OCI-M2 (cell line): ENCODE results near the gene SLITRK2.

Experiments used
- DNase-seq: peaks from one replicate; lab custom pipeline; 2025; ENCODE audit not compliant: unreplicated experiment; lab: John Stamatoyannopoulos, UW

Gene SLITRK2, protein sequence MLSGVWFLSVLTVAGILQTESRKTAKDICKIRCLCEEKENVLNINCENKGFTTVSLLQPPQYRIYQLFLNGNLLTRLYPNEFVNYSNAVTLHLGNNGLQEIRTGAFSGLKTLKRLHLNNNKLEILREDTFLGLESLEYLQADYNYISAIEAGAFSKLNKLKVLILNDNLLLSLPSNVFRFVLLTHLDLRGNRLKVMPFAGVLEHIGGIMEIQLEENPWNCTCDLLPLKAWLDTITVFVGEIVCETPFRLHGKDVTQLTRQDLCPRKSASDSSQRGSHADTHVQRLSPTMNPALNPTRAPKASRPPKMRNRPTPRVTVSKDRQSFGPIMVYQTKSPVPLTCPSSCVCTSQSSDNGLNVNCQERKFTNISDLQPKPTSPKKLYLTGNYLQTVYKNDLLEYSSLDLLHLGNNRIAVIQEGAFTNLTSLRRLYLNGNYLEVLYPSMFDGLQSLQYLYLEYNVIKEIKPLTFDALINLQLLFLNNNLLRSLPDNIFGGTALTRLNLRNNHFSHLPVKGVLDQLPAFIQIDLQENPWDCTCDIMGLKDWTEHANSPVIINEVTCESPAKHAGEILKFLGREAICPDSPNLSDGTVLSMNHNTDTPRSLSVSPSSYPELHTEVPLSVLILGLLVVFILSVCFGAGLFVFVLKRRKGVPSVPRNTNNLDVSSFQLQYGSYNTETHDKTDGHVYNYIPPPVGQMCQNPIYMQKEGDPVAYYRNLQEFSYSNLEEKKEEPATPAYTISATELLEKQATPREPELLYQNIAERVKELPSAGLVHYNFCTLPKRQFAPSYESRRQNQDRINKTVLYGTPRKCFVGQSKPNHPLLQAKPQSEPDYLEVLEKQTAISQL

GRCh38 chrX:145817331-145818185 is at the start of gene SLITRK2:
Gene SLITRK2 (plus strand): TSS chrX:145817829. CDS start chrX:145822426, 4,597 bp downstream.
- DNase-seq: no peak

DNA sequence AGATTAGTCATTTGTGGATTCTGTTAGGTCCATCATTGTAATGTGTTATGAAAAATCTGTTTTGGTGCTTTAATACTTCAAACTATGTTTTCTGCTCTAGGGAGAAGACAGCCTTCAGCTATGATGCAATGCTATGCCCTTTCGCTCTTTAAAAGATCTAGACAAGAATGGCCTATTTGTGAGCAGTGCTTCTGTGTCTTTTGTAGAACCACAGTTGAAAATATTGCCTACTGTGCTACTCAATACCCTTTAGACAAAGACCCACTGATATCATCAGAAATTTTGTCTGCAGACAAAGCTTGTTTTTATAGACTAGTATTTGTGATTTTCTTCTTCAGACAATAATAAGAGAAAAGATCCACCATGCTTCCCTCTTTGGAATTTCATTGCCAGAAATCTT is 44.6 kb upstream of the SLITRK2 start:
- no peak for DNase-seq

- DNase-seq: no peak
Measured at GRCh38 chrX:145792281-145792680, 25.3 kb upstream of the SLITRK2 start.

GRCh38 chrX:145803508-145803907 is 14.1 kb upstream of the SLITRK2 start:
- no peak for DNase-seq

GRCh38 chrX:145813081-145813480 is 4.5 kb upstream of the SLITRK2 start:
- DNase-seq: no peak

DNA sequence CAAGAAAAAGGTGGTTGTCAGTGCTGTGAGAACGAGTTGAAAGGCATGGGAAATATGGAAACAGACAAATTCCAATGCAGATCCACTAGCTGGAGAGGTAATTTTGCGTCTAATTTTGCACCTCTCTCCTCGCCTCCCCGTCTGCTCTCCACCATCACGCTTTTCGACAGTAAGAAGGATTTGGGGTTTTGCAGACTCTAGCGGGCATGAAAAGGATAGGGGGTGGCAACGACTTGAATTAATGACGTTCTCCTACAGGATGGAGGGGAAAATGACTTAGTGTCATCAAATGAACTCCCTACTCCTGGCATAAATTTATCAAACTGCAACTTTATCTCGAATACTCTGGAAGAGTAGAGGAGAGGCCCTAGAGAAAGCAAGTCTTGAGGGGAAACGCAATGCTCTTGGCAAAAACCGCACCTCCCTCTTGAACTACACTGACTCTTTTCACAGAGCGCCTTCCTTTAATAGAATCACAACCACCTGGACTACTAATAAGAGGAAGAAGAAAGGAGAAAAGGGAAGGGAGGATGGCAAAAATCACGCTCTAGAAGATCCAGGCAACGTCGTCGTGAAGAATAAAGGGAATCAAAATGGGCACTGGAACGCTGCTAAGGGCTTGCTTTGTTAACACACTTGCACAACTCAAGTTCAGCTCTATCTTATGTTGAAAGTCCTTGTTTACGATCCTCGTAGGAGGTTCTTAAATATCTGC is 871 bp upstream of the SLITRK2 start:
- DNase-seq: no peak

DNA sequence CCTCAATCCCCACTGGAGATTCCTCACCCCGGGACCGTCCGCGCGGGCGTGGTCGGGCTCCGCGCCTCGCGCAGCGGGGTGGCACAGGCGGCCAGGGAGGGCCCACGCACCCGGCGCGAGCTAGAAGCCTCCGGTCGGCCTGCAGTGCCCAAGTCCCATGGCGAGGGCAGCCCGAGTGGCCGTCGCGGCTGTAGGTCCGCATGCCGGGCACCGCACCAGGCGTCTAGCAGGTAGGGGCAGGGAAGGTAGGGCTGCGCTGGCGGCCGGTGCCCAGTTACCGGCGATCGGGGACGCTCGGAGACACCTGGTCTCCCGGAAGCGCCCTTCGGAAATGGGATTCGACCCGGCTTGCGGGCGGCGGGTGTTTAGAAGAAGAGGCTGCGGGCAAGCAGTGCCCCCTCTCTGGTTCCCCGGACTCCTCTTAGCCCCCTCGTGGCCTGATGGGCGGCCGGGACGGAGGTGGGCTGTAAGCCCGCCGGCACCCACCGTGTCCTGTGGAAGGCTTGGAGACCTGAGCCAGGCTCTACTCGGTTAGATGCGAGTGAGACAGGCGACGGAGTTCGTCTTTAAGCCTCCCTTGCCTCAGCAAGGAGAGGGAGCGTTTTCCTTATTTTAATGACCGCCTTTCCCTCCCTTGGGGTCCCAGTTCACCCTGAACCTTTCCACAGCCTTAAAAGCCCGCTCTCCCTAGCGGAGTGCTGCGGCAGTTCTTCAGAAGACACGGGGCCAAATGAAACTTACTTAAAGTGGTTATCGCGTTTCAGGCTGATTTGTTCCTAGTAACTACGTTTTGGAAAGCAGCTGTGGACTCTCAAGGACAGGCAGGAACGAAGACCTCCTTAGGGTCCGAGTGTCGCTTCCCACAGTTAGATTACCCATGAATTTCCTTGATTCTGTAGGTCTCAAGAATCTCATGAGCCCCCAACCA is 821 bp downstream of the SLITRK2 start:
- no peak for DNase-seq

DNA sequence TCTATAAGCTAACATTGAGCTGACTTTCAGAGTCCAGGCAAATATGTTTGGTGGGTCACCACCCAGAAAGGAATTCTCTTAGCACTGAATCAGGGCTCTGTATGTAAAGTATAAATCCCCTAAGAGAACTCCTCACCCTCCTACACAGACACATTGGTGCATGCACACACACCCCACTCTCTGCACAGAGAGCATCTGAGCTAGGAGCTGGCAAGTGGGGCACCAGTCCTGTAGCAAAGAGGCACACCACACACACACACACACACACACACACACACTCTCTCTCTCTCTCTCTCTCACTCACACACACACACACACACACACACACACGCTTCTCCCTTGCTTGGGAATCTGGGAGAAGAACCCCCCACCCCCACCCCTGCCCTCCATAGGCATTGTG is 3.2 kb downstream of the SLITRK2 start:
- no peak for DNase-seq

DNA sequence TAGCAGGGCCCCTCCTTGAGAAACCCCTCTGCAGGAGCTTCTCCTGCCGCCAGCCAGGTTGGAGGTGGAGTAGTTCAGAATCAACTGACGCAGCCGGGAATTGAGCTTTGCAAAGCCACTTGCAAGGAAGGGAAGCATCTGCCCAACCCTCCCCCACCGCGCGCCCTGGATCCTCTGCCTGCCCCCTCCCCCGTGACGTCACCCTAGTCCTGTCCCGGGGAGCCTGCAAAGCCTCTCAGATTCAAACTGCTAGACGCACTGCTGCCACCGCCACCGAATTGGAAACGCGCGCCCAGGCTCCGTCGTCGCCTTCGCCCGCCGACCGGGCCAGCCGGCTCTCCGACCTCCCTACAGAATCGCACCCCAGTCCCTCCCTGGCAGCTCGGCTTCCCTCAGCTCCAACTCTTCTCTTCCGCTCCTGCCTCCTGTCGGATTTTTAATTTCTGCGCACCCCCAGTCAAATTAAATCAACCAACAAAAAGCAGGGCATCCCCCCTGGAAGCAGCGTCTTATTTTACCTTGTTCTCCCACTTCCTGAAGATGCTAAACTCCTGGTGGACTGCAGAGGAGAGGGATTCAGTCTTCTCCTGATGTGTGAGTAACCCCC is 3.8 kb downstream of the SLITRK2 start:
- DNase-seq: no peak

- DNase-seq: no peak
Measured at GRCh38 chrX:145821898-145822571, 4.4 kb downstream of the SLITRK2 start.

DNA sequence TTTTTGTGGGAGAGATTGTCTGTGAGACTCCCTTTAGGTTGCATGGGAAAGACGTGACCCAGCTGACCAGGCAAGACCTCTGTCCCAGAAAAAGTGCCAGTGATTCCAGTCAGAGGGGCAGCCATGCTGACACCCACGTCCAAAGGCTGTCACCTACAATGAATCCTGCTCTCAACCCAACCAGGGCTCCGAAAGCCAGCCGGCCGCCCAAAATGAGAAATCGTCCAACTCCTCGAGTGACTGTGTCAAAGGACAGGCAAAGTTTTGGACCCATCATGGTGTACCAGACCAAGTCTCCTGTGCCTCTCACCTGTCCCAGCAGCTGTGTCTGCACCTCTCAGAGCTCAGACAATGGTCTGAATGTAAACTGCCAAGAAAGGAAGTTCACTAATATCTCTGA is 5.5 kb downstream of the SLITRK2 start:
- DNase-seq: no peak

GRCh38 chrX:145825896-145826295 is 8.3 kb downstream of the SLITRK2 start:
- no peak for DNase-seq

- no peak for DNase-seq
Measured at GRCh38 chrX:145826466-145826865, 8.8 kb downstream of the SLITRK2 start.

GRCh38 chrX:145832796-145833195 is 15.2 kb downstream of the SLITRK2 start:
- DNase-seq: no peak

DNA sequence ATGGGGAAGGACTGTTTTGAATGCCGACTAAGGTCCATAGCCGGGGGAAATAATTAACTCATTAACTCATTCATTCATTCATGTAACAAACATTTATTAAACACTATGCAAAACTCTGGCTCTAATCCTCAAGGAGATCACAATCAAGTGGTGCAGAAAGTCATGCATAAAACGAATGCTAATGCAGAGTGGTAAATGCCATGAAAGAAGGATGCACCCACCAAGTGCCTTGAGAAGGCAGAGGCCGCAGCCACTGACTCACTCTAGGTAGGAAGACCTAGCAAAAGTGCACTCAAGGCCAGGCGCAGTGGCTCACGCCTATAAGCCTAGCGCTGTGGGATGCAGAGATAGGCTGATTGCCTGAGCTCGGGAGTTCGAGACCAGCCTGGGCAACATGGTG is 22.9 kb downstream of the SLITRK2 start:
- no peak for DNase-seq

- no peak for DNase-seq
Measured at GRCh38 chrX:145843146-145843904, 25.7 kb downstream of the SLITRK2 start.

DNA sequence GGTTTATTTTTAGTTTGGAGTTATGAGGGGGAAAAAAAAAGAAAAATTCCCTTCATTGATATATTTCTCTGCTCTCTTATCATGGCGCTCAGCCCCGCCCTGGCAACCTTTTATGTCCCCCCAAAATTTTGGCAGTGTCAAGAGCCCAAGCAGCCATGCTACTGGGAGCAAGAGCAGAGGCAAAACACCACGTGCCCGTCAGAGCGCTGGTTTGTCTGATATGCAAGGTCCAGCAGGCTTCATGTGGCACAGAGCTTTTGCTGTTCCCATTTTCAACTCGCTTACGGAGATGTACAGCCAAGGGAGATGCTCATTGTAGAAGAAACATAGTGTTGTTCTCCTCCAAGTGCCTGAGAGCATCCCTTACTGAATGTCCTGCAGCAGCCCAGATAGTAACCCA is 27.3 kb downstream of the SLITRK2 start:
- no peak for DNase-seq

DNA sequence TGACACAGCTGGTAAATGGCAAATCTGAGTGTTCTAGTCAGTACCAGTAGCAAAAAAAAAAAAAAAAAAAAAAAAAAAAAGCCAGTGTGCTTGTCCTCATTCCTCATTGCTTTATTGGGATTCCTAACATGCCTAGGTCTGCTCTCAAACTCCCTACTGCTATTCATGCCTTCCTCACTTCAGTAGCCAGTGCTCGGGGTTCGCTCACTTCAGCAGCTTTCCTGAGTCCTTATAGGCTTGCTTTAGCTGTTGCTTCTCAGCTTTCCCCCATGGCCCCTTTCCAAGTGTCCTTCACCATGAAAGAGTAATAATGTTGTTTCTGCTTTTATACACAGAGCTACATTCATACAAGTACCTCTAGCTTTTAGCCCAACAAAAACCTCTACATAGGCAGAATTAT is 30.8 kb downstream of the SLITRK2 start:
- no peak for DNase-seq
